ENCODE results near the gene SAE1.

SAE1 gene

DNA sequence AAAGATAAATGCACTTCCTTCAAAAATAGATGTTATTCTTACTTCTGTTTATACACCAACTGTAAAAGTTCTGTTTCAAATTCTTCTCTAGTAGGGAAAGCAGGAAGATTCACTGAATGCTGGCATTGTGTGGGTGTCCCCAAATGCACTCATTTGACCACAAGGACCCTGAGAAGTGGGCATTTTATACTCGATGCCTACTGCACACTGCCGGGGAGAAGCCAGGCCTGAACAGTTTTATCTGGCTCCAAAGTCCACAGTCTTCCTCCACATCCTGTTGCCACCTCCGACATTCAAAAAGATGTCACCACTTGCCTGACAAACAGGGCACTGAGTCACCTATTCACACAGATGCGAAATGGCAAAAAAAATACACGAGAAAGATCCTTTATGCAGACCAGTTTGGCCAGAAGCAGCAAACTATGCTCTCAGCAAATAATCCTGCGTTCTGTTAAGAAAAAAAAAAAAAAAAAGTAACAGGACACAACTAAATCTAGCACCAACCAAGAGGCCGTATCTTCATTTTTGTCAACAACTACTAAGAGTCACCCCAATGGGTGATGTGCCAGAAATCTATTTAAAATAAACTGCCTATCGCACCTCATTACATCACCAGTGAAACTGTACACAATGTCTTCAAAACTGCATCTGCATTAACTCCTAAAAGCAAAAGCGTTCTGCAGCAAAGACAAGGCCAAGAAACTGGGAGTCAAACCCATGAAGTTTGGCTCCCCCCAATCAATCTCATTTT is 23.3 kb upstream of the SAE1 start:
- DNase-seq = no peak

- no peak for DNase-seq
Measured at GRCh38 chr19:47107953-47108746, 22.5 kb upstream of the SAE1 start.

- DNase-seq = no peak
Measured at GRCh38 chr19:47109177-47109540, 21.5 kb upstream of the SAE1 start.

DNA sequence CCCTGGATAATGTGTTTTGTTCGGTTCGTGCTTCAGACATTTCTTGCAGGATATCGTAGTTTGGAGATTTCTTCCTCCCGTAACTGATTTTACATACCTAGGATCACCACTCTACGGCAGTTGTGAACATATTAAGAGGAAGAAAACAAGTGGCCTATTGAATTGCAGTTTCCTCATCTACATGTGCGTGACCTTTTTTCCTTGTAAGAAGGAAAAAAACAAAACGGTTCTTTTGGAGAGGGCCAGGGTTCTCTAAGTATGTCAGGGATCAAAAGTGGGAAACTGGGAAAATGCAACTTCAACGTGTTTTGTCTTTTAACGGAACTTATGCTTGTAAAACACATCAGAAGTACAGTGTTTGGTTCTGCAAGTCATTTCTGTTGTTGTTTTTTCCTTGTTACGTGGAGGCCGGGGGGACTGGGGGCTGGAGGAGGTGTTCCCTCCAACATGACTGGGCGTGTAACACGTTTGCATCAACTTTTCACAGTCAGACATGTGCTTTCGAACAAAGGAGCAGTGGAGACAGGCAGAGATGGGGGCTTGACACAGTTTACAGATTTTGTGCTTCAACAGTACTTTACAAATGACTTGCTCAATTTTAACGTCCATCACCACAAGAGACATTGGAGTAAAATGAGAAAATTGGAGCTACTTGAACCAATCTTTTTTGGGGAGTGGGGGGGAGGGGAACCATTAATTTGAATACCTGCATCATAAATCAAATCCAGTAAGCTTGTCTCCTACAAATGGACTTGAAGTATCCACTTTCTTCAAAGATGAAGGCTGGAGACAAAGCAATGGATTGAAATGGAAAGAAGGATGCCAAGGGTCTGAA is 20.9 kb upstream of the SAE1 start:
- no peak for DNase-seq

DNA sequence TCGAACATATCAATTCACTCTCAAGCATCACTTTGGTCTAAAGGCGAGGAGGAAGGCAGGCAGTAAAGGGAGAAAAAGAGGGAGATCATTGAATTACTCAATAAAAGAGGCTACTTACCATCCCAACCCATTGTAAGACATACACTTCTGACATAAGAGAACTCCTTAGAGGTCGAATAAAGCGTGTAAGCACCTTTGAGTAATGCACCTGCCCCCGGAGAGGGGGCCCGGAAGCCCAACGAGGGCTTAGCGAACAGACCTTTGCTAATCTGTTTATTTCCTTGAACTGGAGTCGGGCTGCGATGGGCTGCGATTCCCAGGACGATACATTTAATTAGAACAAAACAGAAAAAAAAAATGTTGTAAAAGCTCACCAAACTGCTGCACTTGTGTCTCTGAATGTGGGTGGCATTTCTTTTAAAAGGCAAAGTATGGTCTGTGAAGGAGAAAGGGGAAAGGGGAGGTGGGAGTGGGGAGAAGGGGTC is 20.1 kb upstream of the SAE1 start:
- no peak for DNase-seq

DNA sequence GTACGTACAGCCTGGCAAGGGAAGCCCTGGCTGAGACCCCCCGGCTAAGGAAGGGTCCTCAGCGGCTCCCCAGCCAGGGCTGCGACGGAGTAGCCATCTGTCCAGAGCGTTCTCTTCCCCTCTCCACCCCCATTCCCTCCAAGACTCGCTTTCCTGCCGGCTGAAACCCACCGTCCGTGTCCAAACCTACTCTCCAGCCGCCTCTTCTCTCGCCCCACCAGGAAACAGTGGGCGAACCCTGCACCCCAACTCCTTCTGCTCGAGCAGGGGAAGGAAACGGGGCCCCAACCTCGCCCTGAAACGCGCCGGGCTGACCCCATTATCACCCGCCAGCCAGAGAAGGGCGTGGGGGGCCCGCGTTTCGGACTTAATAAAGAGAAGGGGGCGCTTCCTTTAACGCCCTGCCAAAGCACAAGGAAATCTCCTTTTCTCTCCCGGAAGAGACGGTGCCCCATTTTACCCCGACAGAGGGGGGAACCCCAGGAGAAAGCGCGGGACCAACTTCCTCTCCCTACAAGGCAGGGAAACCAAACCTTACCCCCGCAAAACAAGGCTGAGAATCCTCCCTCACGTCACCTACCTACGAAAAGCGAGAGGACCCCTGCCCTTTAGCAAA is 19.5 kb upstream of the SAE1 start:
- no peak for DNase-seq

GRCh38 chr19:47111682-47112165 is 18.9 kb upstream of the SAE1 start:
- no peak for DNase-seq

DNA sequence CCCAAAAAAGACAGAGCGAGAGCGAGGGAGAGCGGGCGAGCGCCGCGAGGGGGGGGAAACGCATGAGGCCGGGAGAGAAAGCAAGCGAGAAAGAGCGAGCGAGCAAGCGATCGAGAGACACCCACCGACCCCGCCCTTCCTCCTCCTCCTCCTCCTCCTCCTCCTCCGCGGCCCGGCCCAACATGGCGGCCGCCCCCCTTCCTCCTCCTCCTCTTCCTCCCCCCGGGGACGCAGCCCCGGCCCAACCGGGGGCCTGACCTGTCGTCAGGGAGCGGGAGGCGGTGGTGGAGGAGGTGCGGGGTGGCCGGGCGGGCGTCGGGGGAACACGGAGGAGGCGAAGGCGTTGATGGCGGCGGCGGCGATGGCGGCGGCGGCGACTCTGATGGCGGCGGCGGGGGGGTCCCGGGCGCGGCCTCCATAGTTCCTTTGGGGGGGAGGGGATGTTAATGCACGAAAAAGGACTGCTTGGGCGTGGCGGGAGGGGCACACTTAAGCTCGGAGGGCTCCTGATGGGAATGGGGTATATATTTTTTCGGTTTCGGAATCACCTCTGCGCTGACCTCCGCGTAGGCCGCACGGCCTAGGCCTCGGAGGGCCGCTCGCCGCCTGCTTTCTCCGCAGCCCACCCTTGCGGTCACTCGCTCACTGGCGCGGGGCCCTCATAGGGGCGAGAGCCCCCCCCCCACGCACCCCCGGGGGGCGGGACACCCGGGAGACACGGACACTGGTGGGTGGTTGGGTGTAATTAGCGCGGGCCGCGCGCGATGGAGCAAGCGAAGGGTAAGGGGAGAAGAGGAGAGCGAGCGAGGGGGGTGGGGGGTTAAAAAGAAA is 18.3 kb upstream of the SAE1 start:
- DNase-seq = peak; percentile 38

GRCh38 chr19:47112997-47113849 is 17.4 kb upstream of the SAE1 start, which contains the start of gene ZC3H4:
Gene ZC3H4, minus strand, starts transcription at chr19:47113776. Its CDS starts 1,192 bp downstream, at chr19:47112584.
- DNase-seq = peak; percentile 91

DNA sequence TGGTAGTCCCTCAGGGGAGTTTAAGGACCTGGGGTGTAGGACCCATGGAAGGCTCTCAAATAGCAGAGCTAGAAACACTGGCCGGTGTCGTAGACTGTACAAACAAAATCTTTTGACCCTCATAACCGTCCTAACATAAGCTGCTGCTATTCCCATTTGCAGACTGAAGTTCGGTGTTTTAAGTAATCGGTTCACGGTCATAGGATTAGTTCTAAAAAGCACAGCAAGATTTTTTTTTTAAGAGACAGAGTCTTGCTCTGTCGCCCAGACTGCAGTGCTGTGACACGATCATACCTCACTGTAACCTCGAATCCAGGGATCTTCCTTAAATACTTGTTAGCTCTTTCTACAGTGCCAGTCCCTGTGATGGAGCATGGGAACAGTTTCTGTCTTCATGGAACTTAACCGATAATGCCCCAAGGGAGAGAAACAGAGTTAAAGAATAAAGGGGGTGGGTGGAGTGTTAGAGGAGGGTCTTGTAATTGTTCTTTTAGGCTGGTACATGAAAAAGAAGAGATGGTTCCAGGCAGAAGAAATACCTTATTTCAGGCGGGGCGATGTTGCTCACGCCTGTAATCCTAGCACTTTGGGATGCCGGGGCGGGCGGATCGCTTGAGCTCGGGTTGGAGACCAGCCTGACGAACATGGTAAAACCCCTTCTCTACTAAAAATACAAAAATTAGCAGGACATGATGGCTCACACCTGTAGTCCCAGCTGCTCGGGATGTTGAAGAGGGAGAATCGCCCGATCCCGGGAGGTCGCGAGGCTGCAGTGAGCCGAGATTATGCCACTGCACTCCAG is 16.6 kb upstream of the SAE1 start:
- DNase-seq = peak; percentile 26

GRCh38 chr19:47120470-47121067 is 10.1 kb upstream of the SAE1 start:
- DNase-seq = no peak

DNA sequence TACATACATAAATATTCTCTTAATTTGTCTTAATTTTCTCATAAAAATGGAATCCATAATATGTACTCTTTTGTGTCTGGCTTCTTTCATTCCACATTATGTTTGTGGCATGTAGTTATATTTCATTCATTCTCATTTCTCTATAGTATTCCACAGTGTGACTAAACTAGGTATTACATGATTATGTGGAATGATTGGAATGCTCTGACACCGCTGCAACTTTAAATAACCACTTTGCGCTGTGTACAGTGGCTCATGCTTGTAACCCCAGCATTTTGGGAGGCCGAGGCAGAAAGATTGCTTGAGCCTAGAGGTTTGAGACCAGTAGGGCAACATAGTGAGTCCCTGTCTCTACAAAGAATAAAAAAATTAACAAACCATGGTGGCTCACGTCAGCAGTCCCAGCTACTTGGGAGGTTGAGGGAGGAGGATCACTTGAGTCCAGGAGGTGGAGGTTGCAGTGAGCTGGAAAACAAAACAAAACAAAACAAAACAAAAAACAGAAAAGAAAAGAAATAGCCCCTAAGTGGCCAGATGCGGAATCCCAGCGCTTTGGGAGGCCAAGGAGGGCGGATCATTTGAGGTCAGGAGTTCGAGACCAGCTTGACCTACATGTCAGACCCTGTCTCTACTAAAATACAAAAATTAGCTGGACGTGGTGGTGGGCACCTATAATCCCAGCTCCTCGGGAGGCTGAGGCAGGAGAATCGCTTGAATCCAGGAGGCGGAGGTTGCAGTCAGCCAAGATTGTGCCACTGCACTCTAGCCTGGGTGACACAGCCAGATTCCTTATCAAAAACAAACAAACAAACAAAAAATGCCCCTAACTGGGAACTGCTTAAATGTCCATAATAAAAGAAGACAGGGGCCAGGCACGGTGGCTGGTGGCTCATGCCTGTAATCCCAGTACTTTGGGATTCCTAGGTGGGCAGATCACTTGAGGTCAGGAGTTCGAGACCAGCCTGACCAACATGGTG is 8.0 kb upstream of the SAE1 start:
- no peak for DNase-seq

- no peak for DNase-seq
Measured at GRCh38 chr19:47123406-47123805, 7.2 kb upstream of the SAE1 start.

DNA sequence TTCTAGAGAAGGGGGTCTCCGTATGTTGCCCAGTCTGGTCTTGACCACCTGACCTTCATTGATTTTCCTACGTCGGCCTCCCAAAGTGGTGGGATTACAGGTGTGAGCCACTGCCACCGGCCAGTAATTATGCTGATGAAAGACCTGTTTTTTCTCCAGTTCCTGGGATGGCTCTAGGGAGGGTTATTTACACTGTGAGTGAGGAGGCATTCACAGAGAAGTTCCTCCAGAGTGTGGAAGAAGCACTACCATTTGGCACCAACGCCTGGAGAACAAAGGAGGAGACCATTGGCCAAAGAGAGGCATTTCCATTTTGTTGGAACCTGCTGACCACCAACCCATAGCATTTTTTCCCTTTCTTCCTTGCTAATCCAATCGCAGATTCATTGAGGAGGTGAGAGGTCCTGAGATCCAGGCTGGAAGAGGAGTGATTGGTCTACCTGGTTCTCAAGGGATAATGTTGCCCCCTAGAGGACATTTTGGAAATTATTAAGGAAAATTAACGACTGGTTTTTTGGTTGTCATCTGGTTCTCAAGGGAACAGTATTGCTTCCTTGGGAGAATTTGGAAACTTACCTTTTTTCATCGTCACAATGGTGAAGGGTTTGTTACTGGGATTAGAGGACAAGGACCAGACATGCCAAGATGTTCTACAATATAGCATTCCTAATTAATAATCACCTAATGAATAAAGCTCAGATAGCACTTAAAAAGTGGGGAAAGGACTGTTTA is 5.5 kb upstream of the SAE1 start:
- no peak for DNase-seq

- DNase-seq = no peak
Measured at GRCh38 chr19:47125669-47125938, 5.0 kb upstream of the SAE1 start.

GRCh38 chr19:47129579-47129978 is 1.1 kb upstream of the SAE1 start:
- no peak for DNase-seq

GRCh38 chr19:47130120-47130588 is 481 bp upstream of the SAE1 start:
- DNase-seq = no peak
